NCI-H2107 (cell line): ENCODE data around the gene NFATC2.
"Not testable (repeated sequence)": the region's sequence is repeated elsewhere in the genome, so short reads cannot be mapped to it uniquely, and the experiment has no call there.

Experiments
- DNase-seq: peaks from one replicate; lab custom pipeline; 2025; lab: John Stamatoyannopoulos, UW

Gene NFATC2

DNA sequence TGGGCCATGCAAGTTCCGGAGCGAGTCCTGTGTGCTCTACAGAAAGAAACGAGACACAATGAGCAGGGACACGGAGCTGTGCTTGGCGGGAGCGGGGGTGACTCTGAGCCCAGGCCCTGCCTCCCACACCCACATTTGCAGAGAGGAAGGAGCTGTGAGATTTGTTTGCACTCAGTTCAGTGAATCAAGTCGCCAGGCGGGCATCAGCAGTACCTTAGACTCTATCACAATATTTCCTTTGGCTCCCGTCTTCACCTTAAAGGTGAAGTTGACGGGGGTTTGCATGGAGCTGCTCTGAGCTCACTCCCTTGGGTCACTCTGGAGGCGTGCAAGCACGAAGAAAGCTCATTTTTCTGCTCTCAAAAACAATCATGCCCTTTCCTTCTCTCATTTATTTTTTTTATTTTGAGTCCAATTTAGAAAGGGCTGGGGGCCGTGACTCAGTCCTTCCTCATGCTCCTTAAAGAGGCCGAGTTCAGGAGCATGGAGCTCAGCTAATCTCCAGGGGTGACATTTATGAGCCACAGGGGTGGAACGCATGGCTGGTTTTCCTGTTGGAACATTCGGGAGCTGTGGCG, 188.2 kb downstream of the NFATC2 start:
- no peak for DNase-seq

DNA sequence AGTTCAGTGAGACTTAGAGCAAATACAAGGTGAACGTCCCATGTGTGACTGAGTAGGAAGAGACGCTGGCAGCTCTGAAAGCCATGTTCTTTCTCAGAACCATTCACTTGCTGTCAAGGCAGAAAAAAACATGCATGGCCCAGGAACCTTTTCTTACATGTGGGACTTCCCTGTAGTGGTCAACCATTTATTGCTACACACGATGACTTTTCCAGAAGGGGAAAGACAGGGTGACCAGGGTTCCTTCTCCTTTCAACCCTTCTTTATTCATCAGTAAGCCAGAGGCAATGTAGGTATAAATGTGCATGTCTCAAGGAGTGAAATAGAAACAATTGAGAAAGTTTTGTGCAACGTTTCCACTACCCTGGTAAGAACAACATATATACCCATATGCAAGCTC, 189.0 kb downstream of the NFATC2 start:
- DNase-seq = no peak

DNA sequence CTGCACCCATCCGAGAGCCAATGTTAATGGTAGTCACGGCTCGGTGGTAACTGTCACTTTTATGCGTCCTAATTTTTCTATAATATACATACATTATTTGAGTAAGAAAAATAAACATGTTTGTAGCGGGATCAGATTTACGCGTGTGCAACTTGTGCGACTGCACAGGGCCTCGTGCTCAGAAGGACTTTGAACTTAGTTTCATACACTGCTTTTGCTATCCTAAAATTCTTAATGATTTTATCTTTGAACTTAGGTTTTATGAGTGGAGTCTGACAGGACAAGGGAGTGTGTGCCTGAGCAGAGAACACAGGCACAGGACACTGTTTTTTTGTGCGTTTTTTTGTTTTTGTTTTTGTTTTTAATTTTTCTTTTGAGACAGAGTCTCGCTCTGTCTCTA, 189.7 kb downstream of the NFATC2 start:
- DNase-seq = no peak

DNA sequence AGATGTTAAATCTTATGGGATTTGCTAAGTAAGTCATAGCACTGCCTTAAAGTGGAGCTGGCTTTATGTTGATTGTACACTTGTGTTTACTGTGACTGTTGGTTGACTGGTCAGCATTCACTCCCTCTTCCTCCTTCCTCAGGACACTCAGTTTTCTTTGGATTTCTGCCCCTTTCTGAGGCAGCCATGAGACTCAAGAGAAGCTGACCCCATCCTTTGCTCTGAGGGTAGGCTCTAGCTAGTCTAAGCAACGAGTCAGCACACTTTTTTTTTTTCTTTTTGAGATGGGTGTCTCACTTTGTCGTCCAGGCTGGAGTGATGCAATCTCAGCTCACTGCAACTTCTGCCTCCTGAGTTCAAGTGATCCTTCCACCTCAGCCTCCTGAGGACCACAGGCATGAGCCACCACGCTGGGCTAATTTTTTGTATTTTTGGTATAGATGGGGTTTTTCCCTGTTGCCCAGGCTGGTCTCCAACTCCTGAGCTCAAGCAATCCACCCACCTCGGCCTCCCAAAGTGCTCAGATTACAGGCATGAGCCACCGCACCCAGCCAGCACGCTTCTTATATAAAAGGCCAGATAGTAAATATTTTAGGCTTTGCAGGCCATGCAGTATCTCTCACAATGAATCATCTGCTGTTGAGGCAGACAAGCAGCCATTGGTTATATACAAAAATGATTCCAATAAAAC, 191.4 kb downstream of the NFATC2 start:
- no peak for DNase-seq

DNA sequence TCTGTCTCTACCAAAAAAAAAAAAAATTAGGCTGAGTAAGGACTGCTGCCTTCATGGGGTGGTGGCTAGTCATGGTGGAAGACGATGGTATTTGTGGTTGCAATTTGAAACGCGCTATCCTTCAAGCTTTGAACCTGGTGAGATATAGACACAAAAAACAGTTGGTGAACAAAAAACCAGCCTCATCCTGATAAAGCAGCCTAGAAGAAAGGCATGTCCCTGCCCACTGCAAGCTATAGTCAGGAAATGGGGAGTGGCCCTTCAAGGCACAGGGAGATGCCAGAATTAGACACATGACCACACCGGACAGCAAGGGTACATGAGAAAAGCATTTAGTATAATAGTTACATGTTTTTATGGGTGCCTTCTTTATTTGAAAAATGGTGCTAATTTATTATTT, 193.6 kb downstream of the NFATC2 start:
- no peak for DNase-seq

DNA sequence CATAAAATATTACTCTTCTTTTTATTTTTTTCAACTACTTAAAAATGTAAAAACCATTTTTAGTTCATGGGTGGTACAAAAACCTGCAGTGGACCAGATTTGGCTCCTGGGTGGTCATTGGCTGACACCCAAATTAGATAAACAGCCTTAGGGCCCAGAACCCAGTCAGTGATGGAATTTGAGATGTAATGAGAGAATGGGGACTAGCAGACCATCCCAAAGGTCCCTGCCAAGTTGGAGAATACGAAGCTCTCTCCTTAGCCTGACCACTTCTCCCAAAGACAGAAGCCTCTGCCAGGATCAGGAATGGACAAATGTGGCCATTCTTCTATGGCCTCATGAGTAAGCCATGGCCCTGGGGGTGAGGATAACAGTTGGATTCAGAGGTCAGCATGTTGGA, 194.7 kb downstream of the NFATC2 start:
- DNase-seq = no peak

DNA sequence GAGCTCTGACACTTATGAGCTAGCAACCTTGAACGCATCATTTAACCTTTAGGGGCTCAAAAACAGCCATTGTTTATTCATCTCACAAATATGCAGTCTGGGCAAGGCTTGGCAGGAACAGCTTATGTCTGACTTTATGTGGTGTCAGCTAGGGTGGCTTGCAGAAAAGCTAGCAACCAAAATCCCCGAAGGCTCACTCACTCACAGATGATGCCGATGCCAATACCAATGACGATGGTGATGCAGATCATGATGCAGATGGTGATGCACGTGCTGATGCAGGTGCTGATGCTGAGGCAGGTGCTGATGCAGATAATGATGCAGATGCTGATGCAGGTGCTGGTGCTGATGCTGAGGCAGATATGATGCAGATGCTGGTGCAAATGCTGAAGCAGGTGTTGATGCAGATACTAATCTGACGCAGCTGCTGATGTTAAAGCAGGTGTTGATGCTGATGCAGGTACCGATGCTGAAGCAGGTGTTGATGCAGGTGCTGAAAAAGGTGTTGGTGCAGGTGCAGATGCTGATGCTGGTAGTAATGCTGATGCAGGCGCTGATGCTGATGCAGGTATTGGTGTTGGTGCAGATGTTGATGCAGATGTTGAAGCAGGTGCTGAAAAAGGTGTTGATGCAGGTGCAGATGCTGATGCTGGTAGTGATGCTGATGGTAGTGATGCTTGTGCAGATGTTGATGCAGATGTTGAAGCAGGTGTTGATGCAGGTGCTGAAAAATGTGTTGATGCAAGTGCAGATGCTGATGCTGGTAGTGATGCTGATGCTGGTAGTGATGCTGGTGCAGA, 195.6 kb downstream of the NFATC2 start:
- no peak for DNase-seq

DNA sequence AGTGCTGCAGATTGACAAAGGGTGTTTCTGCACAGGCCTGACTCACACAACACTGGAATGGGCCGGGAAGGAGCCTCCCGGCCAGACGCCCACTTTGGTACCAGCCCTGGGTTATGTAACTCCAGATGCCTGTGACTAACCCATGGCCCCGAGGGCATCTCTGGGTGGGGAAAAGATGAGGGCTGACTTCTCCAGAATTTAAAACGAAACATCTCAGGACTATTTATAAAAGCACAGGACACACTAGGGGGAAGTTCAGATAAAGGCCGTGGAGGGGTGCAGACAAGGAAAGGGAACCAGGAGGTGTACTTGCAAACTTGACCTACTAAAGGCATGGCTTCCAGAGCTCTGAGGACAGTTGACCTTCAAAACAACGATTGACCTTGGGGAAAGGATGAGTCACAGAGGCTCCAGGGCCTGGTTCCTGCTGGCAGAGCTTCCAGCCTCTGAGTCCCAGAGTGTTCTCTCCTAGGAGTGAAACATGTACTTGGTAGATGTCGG, 196.9 kb downstream of the NFATC2 start:
- no peak for DNase-seq

DNA sequence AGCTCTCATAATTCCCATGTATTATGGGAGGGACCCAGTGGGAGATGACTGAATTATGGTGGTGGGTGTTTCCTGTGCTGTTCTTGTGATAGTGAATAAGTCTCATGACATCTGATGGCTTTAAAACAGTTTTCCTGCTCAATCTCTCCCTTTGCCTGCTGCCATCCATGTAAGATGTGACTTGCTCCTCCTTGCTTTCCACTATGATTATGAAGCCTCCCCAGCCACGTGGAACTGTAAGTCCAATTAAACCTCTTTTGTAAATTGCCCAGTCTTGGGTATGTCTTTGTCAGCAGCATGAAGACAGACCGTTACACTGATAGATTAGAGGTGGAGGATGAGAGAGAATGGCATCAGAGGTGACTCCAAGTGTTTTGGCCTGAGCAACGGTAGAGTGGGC, 198.7 kb downstream of the NFATC2 start:
- DNase-seq = not testable (repeated sequence)

DNA sequence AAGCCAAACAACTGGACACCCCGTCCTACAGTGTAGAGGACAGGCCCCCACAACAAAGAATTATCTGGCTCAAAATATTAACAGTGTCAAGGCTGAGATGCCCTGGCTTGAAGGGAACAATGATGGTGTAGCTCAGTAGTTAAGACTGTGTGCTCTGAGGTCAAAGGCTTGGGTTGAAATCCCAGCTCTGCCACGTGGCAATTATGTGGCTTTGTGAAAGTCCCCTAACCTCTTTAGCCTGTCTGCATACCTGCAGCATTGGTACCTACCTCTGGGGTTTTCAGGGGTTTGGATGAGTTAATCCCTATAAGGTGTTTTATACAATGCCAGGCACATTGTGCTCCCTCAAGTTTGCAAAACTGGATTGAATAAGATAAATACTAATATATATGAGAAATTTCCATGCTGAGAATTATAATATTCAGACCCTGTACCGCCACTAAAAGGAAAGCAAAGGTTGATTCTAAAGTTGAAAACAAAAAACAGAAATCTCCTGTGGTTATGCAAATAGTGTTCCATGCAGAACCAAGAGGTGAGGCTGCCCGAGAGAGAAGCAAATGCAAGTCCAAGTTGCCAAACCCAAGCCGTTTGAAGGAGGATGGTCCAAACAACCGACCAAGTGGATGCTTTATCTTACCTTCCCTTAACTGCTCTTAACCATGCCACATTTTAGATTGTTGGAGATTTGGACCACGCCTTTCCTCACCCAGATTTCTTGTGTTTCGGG, 199.8 kb downstream of the NFATC2 start:
- no peak for DNase-seq

DNA sequence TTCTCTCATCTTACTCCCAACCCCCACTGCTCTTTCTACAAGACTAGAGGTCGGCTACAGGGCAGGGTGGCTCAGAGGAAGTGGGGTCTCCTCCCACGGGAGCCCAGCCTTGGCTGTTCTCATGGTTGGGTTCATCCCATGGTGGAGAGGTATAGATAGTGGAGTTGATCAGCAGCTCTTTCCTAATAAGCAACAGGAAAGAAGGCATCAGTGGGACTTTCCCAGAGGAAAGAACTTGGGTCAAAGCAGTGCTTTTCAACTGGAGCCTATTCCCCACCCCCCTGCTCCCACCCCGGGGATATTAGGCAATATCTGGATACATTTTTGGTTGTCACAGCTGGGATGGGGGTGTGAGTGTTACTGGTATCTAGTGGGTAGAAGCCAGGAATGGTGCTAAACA, 200.9 kb downstream of the NFATC2 start:
- DNase-seq = no peak

DNA sequence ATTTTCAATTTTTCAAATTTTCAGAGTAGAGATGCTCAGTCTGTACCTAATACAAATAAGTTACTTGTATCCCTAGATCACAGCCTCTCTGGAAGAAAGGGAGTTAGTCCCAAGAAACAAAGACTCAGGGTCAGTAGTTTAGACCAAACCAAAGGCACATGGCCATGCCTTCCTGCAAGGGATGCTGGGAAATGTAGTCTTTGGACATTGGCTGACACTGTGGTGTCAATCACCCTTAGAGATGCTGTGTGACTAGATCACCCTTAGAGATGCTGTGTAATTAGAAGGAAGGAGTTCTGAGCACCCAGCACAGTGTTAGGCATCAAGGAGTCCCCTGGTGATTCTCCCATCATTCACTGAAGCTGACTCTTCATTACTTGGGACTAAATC, 202.1 kb downstream of the NFATC2 start:
- DNase-seq = no peak

DNA sequence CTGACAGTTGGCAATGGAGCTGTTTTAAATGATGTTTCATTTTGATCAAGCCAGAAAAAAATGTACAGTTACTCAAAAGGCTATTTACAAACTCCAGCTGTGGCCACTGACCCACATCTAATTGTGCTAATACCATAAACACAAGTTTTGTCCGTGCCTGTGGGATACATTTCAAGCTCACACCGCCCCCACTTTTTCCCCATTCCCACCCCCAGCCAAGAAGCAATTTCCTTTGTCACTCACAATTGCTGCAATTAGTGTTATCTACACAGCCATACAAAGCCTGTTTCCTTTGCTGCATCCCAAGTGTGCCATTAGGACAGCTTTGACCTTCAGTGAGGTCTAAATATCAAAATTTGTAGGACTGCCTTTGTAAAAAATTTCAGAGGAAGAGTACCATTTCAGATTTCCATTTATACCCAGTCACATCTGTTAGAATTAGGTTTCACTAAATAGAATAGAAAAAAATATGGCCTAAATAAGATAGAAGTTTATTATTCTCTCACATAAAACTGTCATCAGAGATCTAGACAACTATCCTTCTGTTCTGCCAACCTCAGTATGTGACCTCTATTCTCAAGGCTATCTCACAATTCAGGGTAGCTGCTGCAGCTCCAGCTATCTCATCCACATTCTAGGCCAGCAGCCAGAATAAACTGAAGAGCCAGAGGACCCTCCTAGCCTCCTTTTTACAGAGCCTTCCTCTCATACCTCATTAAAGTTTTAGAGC, 202.6 kb downstream of the NFATC2 start:
- DNase-seq = no peak

DNA sequence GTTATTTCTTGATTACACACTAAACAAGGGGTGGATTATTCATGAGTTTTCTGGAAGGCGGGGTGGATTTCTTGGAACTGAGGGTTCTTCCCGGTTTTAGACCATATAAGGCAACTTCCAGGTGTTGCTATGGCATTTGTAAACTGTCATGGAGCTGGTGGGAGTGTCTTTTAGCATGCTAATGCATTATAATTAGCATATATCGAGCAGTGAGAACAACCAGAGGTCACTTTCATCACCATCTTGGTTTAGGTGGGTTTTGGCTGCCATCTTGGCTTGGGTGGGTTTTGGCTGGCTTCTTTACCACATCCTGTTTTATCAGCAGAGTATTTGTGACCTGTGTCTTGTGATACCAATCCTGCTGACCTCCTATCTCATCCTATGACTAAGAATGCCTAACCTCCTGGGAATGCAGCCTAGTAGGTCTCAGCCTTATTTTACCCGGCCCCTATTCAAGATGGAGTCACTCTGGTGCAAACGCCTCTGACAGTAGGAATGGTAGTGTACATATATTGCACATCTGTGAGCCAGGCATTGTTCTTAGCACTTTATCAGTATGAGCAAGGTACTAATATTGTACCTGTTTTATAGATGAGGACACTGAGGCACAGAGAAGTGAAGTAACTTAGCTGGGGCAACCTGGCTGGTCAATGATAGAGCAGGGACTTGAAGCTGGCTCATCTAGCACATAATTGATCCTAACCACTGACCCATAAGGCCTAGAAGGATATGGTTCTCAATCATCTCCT, 203.7 kb downstream of the NFATC2 start:
- no peak for DNase-seq

DNA sequence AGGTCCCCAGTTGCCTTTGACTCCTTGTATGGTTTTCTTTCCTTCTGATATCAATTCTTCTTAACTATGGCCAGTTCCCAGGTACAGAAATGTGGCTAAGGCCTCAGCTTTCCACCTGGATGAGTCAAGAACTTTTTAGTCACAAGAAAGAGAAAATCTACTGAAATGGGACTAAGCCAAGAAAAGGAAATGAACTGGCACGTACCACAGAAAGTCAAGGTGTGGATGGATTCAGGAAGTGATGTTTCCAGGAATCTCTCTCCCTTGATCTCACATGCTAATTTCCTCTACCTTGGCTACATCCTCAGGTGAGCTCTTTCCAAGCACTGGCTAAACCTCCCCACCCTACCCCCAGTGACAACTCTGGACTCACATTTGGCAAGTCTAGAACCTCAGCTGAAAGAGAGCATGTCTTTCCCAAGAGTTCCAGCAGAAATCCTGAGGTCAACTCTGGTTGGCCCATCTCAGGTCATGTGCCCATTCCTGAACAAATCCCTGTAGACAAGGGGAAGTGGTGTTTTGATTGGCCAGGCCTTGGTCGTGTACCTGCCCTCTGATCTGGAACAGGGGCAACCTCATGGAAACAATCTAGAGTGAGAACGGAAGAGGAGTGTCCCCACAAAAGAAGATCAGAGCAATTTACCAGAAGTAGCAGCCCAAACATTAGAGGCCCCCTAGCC, 205.3 kb downstream of the NFATC2 start:
- no peak for DNase-seq
